ENCODE data around the gene PDZD4.

GRCh38 chrX:153801669-153802068, 28.7 kb downstream of the PDZD4 start:
- TF ChIP-seq HDAC1 (IDR thresholded peaks at IDR 0.05) (no peak), POLR2A (conservative IDR thresholded peaks at IDR 0.05) (no peak), MYNN (IDR thresholded peaks at IDR 0.05) (no peak), MYNN (CRISPR knock-in tag; IDR thresholded peaks at IDR 0.05) (no peak), POLR3A (IDR thresholded peaks at IDR 0.05; ENCODE audit: borderline replicate concordance, extremely low read depth, insufficient read depth, insufficient read length) (no peak)
- TF ChIP-seq, protein P1, sequence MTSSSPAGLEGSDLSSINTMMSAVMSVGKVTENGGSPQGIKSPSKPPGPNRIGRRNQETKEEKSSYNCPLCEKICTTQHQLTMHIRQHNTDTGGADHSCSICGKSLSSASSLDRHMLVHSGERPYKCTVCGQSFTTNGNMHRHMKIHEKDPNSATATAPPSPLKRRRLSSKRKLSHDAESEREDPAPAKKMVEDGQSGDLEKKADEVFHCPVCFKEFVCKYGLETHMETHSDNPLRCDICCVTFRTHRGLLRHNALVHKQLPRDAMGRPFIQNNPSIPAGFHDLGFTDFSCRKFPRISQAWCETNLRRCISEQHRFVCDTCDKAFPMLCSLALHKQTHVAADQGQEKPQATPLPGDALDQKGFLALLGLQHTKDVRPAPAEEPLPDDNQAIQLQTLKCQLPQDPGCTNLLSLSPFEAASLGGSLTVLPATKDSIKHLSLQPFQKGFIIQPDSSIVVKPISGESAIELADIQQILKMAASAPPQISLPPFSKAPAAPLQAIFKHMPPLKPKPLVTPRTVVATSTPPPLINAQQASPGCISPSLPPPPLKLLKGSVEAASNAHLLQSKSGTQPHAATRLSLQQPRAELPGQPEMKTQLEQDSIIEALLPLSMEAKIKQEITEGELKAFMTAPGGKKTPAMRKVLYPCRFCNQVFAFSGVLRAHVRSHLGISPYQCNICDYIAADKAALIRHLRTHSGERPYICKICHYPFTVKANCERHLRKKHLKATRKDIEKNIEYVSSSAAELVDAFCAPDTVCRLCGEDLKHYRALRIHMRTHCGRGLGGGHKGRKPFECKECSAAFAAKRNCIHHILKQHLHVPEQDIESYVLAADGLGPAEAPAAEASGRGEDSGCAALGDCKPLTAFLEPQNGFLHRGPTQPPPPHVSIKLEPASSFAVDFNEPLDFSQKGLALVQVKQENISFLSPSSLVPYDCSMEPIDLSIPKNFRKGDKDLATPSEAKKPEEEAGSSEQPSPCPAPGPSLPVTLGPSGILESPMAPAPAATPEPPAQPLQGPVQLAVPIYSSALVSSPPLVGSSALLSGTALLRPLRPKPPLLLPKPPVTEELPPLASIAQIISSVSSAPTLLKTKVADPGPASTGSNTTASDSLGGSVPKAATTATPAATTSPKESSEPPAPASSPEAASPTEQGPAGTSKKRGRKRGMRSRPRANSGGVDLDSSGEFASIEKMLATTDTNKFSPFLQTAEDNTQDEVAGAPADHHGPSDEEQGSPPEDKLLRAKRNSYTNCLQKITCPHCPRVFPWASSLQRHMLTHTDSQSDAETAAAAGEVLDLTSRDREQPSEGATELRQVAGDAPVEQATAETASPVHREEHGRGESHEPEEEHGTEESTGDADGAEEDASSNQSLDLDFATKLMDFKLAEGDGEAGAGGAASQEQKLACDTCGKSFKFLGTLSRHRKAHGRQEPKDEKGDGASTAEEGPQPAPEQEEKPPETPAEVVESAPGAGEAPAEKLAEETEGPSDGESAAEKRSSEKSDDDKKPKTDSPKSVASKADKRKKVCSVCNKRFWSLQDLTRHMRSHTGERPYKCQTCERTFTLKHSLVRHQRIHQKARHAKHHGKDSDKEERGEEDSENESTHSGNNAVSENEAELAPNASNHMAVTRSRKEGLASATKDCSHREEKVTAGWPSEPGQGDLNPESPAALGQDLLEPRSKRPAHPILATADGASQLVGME (CRISPR knock-in tag; IDR thresholded peaks at IDR 0.05), result no peak

All from K562 (cell line).